GM12878 (cell line): ENCODE data around the gene MIA. TPM values are rescaled to one million over a fixed set of nuclear protein-coding genes. Genes with fewer than 3 reads are reported as not detected.
A peak's percentile ranks its signal among the peaks of the same experiment; 100 is the strongest.

Source experiments
- CHD2 ChIP-seq: IDR thresholded peaks from 2 replicates; pipeline ENCODE4 v1.6.1; 2011; ENCODE audit warnings: low read depth, low read length, improper control_type of control experiment, borderline replicate concordance
- EED ChIP-seq: sonication (generic); IDR thresholded peaks from 2 replicates; pipeline ENCODE4 v1.6.1; 2016; ENCODE audit warnings: antibody characterized with exemption, low read depth
- LARP7 ChIP-seq: fragments of 450-650 bp; IDR thresholded peaks from 2 replicates; pipeline ENCODE4 v1.6.1; 2017; ENCODE audit warnings: mild to moderate bottlenecking
- MYB ChIP-seq: fragments of 150-350 bp; IDR thresholded peaks from 2 replicates; pipeline ENCODE4 v1.6.1; 2014; ENCODE audit warnings: mild to moderate bottlenecking, low read depth, low read length, borderline replicate concordance
- RB1 ChIP-seq: fragments of 450-650 bp; formaldehyde crosslinking; IDR thresholded peaks from 2 replicates; pipeline ENCODE4 v1.6.1; 2017; ENCODE audit warnings: mild to moderate bottlenecking, borderline replicate concordance
- SMAD1 ChIP-seq: fragments of 450-650 bp; IDR thresholded peaks from 2 replicates; pipeline ENCODE4 v1.6.1; 2018; ENCODE audit warnings: mild to moderate bottlenecking, low read depth; ENCODE audit not compliant: partially characterized antibody
- SMARCA5 ChIP-seq: fragments of 450-650 bp; IDR thresholded peaks from 2 replicates; pipeline ENCODE4 v1.6.1; 2017; ENCODE audit warnings: mild to moderate bottlenecking
- SREBF1 ChIP-seq: IDR thresholded peaks from 2 replicates; pipeline ENCODE4 v1.6.1; 2012; ENCODE audit warnings: mild to moderate bottlenecking, low read length
- SRF ChIP-seq, 2 experiments: IDR thresholded peaks; 2 replicates each; pipeline ENCODE4 v1.6.1; 2011; ENCODE audit warnings: low read depth in 2 of 2, low read length in 2 of 2, mild to moderate bottlenecking in 1 of 2, moderate library complexity in 1 of 2
- SUZ12 ChIP-seq: fragments of 200-600 bp; sonication (generic); IDR thresholded peaks from one replicate; pipeline ENCODE4 v1.6.1; 2018; ENCODE audit warnings: antibody characterized with exemption, mild to moderate bottlenecking; ENCODE audit not compliant: unreplicated experiment
- TCF3 ChIP-seq: IDR thresholded peaks from 2 replicates; pipeline ENCODE4 v1.6.1; 2012; ENCODE audit warnings: low read depth, mild to moderate bottlenecking, low read length, borderline replicate concordance; ENCODE audit not compliant: insufficient read depth
- ZNF384 ChIP-seq: IDR thresholded peaks from 2 replicates; pipeline ENCODE4 v1.6.1; 2012; ENCODE audit warnings: low read depth, mild to moderate bottlenecking, low read length, improper control_type of control experiment, borderline replicate concordance
- polyA plus RNA-seq, 11 experiments: library from polyadenylated mRNA; depleted of rRNA in 4 of 11; unstranded in 6 of 11; stranded (reverse) in 5 of 11; fragments of >200 nt; fragmentation: Nextera tagmentation in 4 of 11; fragmentation: Illumina TruSeq in 1 of 11; extraction: Ambion mirVana in 4 of 11; extraction: Trizol in 1 of 11; gene quantifications; 1 replicate in 1 of 11; 2 replicates in 10 of 11; pipeline versions ENCODE4 v1.2.1 to v1.2.3, GENCODE V29; 2011 to 2016; ENCODE audit warnings: inconsistent platforms in 2 of 11, missing spikeins in 2 of 11, low read depth in 1 of 11
- total RNA-seq, 4 experiments: library from RNA; depleted of rRNA in 3 of 4; stranded (reverse); fragments of >200 nt in 3 of 4; fragmentation: Illumina TruSeq in 1 of 4; extraction: Trizol in 1 of 4; gene quantifications; 2 replicates each; pipeline versions ENCODE4 v1.2.1 to v1.2.3, GENCODE V29; 2013 to 2021
- TF ChIP-seq, protein P1 (sequence below): fragments of 450-650 bp; formaldehyde crosslinking; IDR thresholded peaks from 2 replicates; pipeline ENCODE4 v1.5.0; 2022; ENCODE audit warnings: mild to moderate bottlenecking, missing genetic modification characterization
- TF ChIP-seq, protein P2 (sequence below): fragments of 450-650 bp; IDR thresholded peaks from 2 replicates; pipeline ENCODE4 v1.6.1; 2017; ENCODE audit warnings: antibody characterized with exemption, mild to moderate bottlenecking, moderate library complexity
- TF ChIP-seq, protein P3 (sequence below): fragments of 150-350 bp; IDR thresholded peaks from 2 replicates; pipeline ENCODE4 v1.6.1; 2014; ENCODE audit warnings: mild to moderate bottlenecking, low read depth, low read length
- TF ChIP-seq, protein P4 (sequence below): IDR thresholded peaks from 2 replicates; pipeline ENCODE4 v1.6.1; 2011; ENCODE audit warnings: borderline replicate concordance, low read depth, mild to moderate bottlenecking, moderate library complexity, low read length; ENCODE audit not compliant: insufficient read depth, poor library complexity, severe bottlenecking

Gene MIA
- total and polyA plus RNA-seq, 10 of the 15 experiments (the other 5 are each of a cell fraction or from before 2014, with no cell fraction given) = 0.16 to 2.7 (median 1.4) TPM; not detected in 3

DNA sequence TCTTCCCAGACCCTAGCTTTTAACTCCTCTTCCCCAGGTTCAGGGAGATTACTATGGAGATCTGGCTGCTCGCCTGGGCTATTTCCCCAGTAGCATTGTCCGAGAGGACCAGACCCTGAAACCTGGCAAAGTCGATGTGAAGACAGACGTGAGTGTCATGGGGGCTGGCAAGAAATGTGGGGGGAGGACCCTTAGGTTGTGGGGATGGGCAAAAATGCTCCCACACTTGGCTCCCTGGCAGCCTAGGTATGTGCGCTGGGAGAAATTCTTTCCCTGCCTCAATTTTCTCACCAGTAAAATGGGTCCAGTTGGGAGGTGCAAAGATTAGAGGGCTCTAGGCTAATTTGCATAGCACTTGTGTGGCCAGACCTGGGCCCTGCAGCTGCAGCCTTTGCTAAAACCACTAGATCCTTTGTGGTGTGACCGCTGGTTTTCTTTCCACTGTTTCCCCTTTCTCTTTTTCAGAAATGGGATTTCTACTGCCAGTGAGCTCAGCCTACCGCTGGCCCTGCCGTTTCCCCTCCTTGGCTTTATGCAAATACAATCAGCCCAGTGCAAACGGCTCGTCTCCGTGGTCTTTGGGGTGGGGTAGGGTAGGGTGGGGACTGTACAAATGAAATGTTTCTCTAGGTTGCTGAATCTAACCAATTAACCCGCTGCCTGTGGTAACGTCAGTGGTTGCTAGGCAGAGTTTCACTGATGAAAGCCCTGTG lies 1.8 kb downstream of the MIA start (continued):
- TF ChIP-seq, protein P1, sequence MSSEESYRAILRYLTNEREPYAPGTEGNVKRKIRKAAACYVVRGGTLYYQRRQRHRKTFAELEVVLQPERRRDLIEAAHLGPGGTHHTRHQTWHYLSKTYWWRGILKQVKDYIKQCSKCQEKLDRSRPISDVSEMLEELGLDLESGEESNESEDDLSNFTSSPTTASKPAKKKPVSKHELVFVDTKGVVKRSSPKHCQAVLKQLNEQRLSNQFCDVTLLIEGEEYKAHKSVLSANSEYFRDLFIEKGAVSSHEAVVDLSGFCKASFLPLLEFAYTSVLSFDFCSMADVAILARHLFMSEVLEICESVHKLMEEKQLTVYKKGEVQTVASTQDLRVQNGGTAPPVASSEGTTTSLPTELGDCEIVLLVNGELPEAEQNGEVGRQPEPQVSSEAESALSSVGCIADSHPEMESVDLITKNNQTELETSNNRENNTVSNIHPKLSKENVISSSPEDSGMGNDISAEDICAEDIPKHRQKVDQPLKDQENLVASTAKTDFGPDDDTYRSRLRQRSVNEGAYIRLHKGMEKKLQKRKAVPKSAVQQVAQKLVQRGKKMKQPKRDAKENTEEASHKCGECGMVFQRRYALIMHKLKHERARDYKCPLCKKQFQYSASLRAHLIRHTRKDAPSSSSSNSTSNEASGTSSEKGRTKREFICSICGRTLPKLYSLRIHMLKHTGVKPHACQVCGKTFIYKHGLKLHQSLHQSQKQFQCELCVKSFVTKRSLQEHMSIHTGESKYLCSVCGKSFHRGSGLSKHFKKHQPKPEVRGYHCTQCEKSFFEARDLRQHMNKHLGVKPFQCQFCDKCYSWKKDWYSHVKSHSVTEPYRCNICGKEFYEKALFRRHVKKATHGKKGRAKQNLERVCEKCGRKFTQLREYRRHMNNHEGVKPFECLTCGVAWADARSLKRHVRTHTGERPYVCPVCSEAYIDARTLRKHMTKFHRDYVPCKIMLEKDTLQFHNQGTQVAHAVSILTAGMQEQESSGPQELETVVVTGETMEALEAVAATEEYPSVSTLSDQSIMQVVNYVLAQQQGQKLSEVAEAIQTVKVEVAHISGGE (CRISPR knock-in tag) = no peak
- TF ChIP-seq TCF3 (peak; percentile 94), SRF (IDR thresholded peaks at IDR 0.05; ENCODE audit: low read depth in 2 of 2, low read length in 2 of 2) (no peak), SMAD1 (no peak), ZNF384 (no peak), SREBF1 (0 out of 2 replicates have a peak, but pooled peaks have one; percentile 7), LARP7 (peak; percentile 90), CHD2 (no peak; the same call in 1 of the 2 replicates), EED (peak; percentile 100), SUZ12 (no peak), SMARCA5 (peak; percentile 100), MYB (peak; percentile 73; the same call in 1 of the 2 replicates), RB1 (peak; percentile 63; the same call in 1 of the 2 replicates)
- TF ChIP-seq, protein P2, sequence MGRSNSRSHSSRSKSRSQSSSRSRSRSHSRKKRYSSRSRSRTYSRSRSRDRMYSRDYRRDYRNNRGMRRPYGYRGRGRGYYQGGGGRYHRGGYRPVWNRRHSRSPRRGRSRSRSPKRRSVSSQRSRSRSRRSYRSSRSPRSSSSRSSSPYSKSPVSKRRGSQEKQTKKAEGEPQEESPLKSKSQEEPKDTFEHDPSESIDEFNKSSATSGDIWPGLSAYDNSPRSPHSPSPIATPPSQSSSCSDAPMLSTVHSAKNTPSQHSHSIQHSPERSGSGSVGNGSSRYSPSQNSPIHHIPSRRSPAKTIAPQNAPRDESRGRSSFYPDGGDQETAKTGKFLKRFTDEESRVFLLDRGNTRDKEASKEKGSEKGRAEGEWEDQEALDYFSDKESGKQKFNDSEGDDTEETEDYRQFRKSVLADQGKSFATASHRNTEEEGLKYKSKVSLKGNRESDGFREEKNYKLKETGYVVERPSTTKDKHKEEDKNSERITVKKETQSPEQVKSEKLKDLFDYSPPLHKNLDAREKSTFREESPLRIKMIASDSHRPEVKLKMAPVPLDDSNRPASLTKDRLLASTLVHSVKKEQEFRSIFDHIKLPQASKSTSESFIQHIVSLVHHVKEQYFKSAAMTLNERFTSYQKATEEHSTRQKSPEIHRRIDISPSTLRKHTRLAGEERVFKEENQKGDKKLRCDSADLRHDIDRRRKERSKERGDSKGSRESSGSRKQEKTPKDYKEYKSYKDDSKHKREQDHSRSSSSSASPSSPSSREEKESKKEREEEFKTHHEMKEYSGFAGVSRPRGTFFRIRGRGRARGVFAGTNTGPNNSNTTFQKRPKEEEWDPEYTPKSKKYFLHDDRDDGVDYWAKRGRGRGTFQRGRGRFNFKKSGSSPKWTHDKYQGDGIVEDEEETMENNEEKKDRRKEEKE = no peak
- TF ChIP-seq, protein P3, sequence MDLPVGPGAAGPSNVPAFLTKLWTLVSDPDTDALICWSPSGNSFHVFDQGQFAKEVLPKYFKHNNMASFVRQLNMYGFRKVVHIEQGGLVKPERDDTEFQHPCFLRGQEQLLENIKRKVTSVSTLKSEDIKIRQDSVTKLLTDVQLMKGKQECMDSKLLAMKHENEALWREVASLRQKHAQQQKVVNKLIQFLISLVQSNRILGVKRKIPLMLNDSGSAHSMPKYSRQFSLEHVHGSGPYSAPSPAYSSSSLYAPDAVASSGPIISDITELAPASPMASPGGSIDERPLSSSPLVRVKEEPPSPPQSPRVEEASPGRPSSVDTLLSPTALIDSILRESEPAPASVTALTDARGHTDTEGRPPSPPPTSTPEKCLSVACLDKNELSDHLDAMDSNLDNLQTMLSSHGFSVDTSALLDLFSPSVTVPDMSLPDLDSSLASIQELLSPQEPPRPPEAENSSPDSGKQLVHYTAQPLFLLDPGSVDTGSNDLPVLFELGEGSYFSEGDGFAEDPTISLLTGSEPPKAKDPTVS = no peak
- TF ChIP-seq, protein P4, sequence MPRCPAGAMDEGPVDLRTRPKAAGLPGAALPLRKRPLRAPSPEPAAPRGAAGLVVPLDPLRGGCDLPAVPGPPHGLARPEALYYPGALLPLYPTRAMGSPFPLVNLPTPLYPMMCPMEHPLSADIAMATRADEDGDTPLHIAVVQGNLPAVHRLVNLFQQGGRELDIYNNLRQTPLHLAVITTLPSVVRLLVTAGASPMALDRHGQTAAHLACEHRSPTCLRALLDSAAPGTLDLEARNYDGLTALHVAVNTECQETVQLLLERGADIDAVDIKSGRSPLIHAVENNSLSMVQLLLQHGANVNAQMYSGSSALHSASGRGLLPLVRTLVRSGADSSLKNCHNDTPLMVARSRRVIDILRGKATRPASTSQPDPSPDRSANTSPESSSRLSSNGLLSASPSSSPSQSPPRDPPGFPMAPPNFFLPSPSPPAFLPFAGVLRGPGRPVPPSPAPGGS = peak; percentile 54
